Effector memory CD8-positive, alpha-beta T cell (primary cell): Measurements from ENCODE around the gene DTD1.
A peak's percentile ranks its signal among the peaks of the same experiment; 100 is the strongest.

Experiments
- ATAC-seq: fragments of 150-1000 bp; cut with Tn5 transposase; replicated peaks from 2 replicates; pipeline ENCODE4 v1.10.0; 2021; ENCODE audit warnings: mild to moderate bottlenecking, moderate library complexity
- DNase-seq, 3 experiments: peaks; one replicate each; pipeline ENCODE4 v3.0.0; 2021
- H3K27ac Mint-ChIP-seq, 2 donors: one replicate each; pipeline ENCODE4 v1.8.0; 2022; ENCODE audit warnings: mild to moderate bottlenecking in 2 of 2, mixed read lengths in 2 of 2, moderate library complexity in 2 of 2
- H3K27me3 Mint-ChIP-seq, 2 donors: one replicate each; pipeline ENCODE4 v1.8.0; 2022; ENCODE audit warnings: mixed read lengths in 2 of 2
- H3K36me3 Mint-ChIP-seq: one replicate; pipeline ENCODE4 v1.8.0; 2022; ENCODE audit warnings: mild to moderate bottlenecking, moderate library complexity, mixed read lengths; ENCODE audit not compliant: insufficient read depth
- H3K4me1 Mint-ChIP-seq, 2 donors: one replicate each; pipeline ENCODE4 v1.8.0; 2022; ENCODE audit warnings: low read depth in 2 of 2, mixed read lengths in 2 of 2
- H3K4me3 Mint-ChIP-seq, 2 donors: one replicate each; pipeline ENCODE4 v1.8.0; 2022; ENCODE audit warnings: mild to moderate bottlenecking in 2 of 2, mixed read lengths in 2 of 2, moderate library complexity in 2 of 2
- H3K9me3 Mint-ChIP-seq, 2 donors: one replicate each; pipeline ENCODE4 v1.8.0; 2022; ENCODE audit warnings: mixed read lengths in 2 of 2

The DTD1 gene

DNA sequence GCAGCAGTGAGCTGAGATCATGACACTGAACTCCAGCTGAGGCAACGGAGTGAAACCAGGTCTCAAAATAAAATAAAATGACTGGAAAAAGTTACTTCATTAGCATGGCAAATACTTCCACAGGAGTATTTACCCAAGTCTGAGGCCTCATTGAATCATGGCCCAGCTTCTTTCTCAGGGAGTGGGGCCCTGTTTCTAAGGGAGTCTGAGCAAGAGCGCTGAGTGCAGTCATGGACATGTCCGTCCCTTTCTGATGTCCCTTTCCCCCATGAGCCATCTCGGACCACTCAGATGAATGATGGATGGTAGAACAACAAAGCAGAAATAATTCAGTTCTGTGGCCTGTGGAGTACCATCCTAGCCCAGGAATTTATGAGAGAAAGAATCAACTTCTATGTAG is 7.8 kb upstream of the DTD1 start:
- H3K9me3 Mint-ChIP-seq, result no peaks in the 10 kb centered on the region

DNA sequence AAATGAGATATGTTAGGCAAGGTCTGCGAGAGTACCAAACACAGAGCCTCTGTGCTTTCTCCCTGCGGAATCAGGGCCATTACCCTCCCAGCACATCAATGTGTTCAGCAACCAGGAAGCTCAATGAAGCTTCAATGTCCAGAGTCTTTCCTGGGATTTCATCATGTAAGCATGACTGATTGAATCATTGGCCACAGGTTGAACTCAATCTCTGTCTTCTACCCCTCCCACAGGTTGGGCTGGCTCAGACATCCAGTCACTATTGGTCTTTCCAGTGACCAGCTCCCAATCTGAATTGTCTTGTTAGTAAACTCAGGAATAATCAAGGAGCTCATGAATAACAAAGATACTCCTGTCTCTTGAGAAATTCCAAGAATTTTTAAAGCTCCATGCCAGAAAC is 2.7 kb upstream of the DTD1 start:
- no peak overlapping the region for H3K27ac Mint-ChIP-seq
- peaks cover 4% of the 10 kb centered on the region for H3K36me3 Mint-ChIP-seq
- H3K9me3 Mint-ChIP-seq, result no peaks in the 10 kb centered on the region
- H3K4me1 Mint-ChIP-seq, result peaks cover 15 to 25% of the 10 kb centered on the region in 2 donors
- DNase-seq (no peak), ATAC-seq (no peak)
- H3K27me3 Mint-ChIP-seq, result peaks cover 10 to 28% of the 10 kb centered on the region in 2 donors
- H3K4me3 Mint-ChIP-seq, result no peak overlapping the region

More for the DNA sequence above, 7.8 kb upstream of the DTD1 start:
- no peak overlapping the region for H3K27ac Mint-ChIP-seq
- H3K4me1 Mint-ChIP-seq, result no peaks in the 10 kb centered on the region
- no peak overlapping the region for H3K4me3 Mint-ChIP-seq
- ATAC-seq (no peak), DNase-seq (no peak)
- H3K27me3 Mint-ChIP-seq, result peaks cover 10 to 28% of the 10 kb centered on the region in 2 donors
- no peaks in the 10 kb centered on the region for H3K36me3 Mint-ChIP-seq

DNA sequence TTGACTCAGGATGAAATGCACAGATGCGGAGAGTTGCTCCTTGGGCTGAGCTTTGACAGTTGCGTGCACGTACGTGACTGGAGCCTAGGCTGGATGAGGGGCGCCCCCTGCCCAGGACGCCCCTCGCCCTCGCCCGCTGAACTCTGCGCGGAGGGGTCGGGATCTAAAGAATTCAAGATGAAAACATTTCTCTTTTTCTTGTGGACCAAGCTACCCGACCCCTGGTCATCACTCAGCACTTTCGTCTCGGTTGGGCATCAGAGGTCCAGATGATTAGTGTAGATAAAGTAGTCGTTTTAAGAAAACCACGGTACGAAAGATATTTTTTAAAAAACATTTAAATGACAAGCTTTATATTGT is 700 bp downstream of the DTD1 start:
- peaks cover 6% of the 10 kb centered on the region for H3K36me3 Mint-ChIP-seq
- H3K4me1 Mint-ChIP-seq, result peaks cover 15 to 26% of the 10 kb centered on the region in 2 donors
- peak overlapping the region; percentile 89 to 90 for H3K4me3 Mint-ChIP-seq
- ATAC-seq, result no peak
- peaks cover 9 to 11% of the 10 kb centered on the region in 2 donors for H3K27me3 Mint-ChIP-seq
- no peaks in the 10 kb centered on the region for H3K9me3 Mint-ChIP-seq
- H3K27ac Mint-ChIP-seq, result peak overlapping the region; percentile 59 to 91
- DNase-seq, result no peak

DNA sequence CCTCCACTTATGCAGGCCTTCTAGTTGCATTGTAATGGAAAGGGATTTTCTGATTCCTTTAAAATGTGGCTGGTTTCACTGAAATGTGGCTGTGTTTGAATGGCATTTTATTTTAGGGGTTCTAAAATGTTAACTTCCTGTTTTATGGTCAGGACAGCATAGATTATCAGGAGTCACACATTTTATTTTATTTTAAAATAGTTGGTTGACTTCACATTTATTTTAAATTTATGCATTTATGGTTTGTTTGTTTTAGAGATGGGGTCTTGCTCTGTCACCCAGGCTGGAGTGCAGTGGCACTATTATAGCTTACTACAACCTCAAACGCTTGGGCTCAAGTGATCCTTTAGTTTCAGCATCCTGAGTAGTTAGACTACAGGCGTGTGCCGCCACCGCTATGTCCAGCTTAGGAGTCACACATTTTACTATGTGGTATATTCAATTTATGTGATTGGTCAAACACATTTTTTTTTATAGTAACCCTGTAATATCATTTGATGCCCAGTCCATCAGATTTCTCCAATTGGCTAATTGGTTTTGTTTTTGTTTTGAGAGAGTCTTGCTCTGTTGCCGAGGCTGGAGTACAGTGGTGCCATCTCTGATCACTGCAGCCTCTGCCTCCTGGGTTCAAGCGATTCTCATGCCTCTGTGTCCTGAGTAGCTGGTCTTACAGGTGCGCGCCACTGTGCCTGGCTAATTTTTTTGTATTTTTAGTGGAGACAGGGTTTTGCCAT is 2.3 kb downstream of the DTD1 start:
- Mint-ChIP-seq H3K27me3 (no peaks in the 10 kb centered on the region), H3K27ac (peak overlapping the region; percentile 59 to 91), H3K4me1 (peaks cover 15 to 31% of the 10 kb centered on the region in 2 donors), H3K36me3 (peaks cover 6% of the 10 kb centered on the region), H3K9me3 (no peaks in the 10 kb centered on the region), H3K4me3 (peak overlapping the region; percentile 89 to 90)
- ATAC-seq (no peak), DNase-seq (no peak)

DNA sequence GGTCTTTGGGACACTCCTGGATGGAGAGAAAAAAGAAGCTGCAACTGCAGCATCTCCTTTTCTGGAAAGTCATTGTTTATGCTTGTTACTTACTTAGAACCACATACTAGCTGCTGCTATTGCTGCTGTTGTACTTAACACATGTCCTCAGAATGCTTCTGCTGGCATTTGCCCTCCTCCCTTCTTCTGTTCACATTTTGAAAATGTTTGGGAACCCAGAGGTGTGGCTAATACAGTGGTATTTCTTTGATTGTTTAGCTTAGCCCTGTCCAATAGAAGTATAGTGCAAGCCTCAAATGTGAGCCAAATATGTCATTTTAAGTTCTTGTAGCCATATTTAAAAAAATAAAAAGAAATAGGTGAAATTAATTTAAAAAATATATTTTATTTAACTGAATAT is 8.4 kb downstream of the DTD1 start:
- Mint-ChIP-seq H3K4me1 (peaks cover 0 to 10% of the 10 kb centered on the region in 2 donors), H3K9me3 (no peaks in the 10 kb centered on the region), H3K27me3 (no peaks in the 10 kb centered on the region), H3K27ac (no peak overlapping the region), H3K4me3 (no peak overlapping the region), H3K36me3 (peaks cover 22% of the 10 kb centered on the region)
- DNase-seq (no peak), ATAC-seq (no peak)

DNA sequence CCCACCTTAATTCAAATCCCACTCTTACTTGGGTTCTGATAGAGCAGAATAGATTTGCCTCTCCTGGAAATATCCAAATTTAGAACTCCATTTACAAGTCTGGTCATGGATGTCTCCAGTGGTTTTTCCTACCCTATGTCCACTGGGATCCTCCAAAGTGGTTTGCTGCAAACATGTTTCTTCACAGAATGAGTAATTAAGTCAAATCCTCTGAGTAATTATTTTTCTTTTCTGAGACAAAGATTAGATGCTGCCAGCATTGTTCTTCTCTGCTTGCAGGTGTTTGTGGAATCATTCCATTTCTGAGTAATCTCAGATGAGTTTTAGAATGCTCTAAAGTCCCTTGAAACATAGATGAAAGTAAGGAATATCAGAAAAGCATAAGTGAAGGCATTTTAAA is 21.9 kb downstream of the DTD1 start:
- peaks cover 29% of the 10 kb centered on the region for H3K36me3 Mint-ChIP-seq
- ATAC-seq (no peak), DNase-seq (no peak)
- peaks cover 4 to 25% of the 10 kb centered on the region in 2 donors for H3K4me1 Mint-ChIP-seq
- H3K27me3 Mint-ChIP-seq, result no peaks in the 10 kb centered on the region
- H3K4me3 Mint-ChIP-seq, result no peak overlapping the region
- no peaks in the 10 kb centered on the region for H3K9me3 Mint-ChIP-seq
- no peak overlapping the region for H3K27ac Mint-ChIP-seq

DNA sequence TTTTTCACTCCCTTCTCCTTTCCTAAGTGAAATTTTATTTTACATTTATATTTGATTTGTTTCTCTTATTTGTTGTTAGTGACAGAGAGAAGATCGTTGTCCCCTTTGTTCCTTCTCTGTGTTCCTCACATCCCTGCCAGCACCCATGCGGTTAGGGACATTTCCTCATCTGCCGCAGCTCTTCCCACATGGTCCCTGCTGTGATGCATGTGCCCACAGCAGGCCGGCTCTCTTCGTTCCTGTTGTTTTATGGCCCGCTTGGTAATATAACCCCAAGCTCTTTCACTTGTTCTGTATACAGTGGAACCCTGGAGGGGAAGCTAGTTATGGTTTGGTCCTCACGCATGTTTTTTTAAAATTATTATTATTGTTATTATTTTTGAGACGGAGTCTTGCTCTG is 23.6 kb downstream of the DTD1 start:
- Mint-ChIP-seq H3K9me3 (no peaks in the 10 kb centered on the region), H3K27me3 (no peaks in the 10 kb centered on the region), H3K27ac (no peak overlapping the region), H3K4me1 (peaks cover 7 to 30% of the 10 kb centered on the region in 2 donors), H3K36me3 (peaks cover 29% of the 10 kb centered on the region), H3K4me3 (no peak overlapping the region)
- ATAC-seq, result no peak
- no peak for DNase-seq

DNA sequence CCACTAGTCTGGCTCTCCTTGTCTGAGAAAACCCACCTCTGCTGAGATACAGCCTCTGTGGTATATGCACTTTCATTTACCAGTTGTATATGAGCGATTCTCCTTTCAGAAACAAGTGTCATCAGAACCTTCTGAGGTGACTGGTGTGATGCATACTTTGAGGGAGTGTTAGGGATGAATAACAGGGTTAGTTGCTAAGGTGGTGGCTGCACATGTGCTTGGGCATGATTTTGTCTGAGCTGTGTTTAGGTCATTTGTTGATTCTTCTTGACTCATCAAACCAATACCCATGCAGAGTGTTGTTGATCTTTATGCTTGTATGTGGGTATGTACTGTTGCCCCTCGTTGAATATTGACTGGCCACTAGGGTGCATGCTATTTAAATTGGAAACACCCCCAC is 25.7 kb downstream of the DTD1 start:
- Mint-ChIP-seq H3K36me3 (peaks cover 26% of the 10 kb centered on the region), H3K27ac (peak overlapping the region in 1 of 2 donors; percentile 44), H3K27me3 (no peaks in the 10 kb centered on the region), H3K9me3 (no peaks in the 10 kb centered on the region), H3K4me1 (peaks cover 5 to 22% of the 10 kb centered on the region in 2 donors), H3K4me3 (no peak overlapping the region)
- ATAC-seq (no peak), DNase-seq (no peak)

DNA sequence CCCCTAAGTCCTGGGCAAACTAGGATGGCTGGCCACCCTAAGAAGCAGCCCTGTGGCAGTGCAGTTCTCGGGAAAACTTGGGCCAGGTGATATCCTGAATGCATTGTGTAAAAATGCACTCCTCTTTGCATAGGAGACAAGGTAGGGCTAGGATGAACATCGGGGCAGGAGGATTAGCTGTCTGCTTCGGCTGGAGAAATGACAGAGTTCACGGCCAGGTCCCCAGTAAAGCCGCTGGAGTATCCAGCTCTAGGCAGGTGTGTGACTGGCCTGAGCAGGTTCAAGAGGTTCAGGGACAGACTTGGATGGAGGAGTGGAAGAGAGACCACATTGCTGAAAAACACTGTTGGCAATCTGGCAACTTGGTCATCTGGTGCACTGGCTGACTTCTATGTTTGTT is 26.4 kb downstream of the DTD1 start:
- ATAC-seq (no peak), DNase-seq (no peak)
- Mint-ChIP-seq H3K4me3 (no peak overlapping the region), H3K9me3 (no peaks in the 10 kb centered on the region), H3K36me3 (peaks cover 31% of the 10 kb centered on the region), H3K27me3 (no peaks in the 10 kb centered on the region), H3K27ac (peak overlapping the region; percentile 44 to 58), H3K4me1 (peaks cover 5 to 21% of the 10 kb centered on the region in 2 donors)

DNA sequence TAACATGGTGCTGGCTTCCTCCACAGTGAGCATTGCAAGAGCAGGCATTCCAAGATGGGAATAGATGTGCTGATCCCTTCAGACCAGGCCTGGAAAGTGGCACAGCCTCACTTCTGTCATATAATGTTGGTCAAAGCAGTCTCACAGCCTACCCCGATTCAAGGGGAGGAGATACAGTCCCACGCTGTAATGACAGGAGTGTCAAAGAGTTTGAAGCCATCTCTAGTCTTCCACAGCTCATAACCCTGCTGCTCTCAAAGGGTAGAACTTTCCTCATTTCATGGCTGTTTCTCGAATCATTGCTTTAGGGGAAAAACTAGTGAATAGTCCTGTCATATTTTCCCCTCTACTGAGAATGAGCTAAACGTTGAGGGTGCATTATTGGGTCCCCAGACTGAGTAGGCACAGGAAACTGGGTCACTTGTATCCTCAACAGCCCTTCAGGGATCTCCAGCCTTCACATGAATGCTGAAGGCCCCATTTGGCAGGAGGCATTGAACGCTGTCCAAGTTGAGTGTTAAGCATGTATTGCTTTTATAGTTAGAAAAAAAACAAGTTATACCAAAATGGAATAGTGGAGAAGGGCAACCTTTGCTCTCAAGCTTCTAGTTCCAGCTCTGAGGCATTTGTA is 27.3 kb downstream of the DTD1 start:
- ATAC-seq (no peak), DNase-seq (no peak)
- peaks cover 5 to 17% of the 10 kb centered on the region in 2 donors for H3K4me1 Mint-ChIP-seq
- H3K9me3 Mint-ChIP-seq, result no peaks in the 10 kb centered on the region
- H3K4me3 Mint-ChIP-seq, result no peak overlapping the region
- peaks cover 31% of the 10 kb centered on the region for H3K36me3 Mint-ChIP-seq
- H3K27me3 Mint-ChIP-seq, result no peaks in the 10 kb centered on the region
- H3K27ac Mint-ChIP-seq, result peak overlapping the region; percentile 44 to 58

DNA sequence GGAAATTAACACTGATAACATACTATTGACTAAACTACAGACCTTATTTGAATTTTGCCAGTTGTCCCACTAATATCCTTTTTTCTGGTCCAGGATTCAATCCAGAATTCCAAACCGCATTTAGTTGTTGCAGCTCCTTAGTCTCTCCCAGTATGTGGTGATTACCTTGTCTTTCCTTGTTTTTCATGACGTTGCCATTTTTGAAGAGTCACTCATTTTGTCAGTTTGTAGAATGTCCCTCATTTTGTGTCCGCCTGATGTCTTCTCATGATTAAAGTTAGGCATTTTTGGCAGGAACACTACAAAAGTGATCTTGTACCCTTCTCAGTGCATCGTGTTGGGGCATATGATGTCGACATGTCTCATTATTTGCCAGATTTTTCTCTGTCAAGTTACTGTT is 33.1 kb downstream of the DTD1 start:
- Mint-ChIP-seq H3K27ac (no peak overlapping the region), H3K36me3 (peaks cover 14% of the 10 kb centered on the region), H3K4me1 (peaks cover 0 to 4% of the 10 kb centered on the region in 2 donors), H3K27me3 (no peaks in the 10 kb centered on the region), H3K9me3 (no peaks in the 10 kb centered on the region), H3K4me3 (no peak overlapping the region)
- no peak for ATAC-seq
- no peak for DNase-seq

DNA sequence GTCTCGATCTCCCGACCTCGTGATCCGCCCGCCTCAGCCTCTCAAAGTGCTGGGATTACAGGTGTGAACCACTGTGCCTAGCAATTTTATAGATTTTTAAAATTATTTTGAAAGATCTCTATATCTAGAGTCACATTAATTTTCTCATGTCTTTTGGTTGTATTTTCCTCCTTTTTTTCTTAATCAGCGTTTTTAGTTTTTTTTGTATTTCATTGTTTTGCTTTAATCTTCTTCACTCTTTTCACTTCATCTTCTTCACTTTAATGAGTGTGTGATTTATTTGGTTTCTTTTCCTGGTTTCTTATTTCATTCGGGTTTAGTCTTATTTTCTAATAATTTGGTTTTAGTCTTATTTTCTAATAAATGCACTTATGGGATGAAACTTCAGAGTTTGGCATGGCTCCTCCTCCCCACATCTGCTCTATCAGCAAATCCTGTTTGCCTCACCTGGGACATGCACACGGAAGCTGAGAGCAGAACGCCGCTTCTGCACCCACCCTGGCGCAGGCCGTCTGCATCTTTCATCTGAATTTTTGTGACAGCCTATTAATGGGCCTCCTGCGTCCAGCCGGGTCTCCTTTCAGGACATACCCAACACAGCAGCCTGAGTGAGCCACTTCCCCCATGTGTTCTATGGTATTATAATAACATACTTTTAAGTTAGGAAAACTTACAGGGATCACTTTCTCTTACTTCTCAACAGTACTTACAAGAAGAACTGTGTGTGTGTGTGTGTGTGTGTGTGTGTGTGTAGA is 35.5 kb downstream of the DTD1 start:
- DNase-seq (no peak), ATAC-seq (no peak)
- Mint-ChIP-seq H3K27ac (peak overlapping the region in 1 of 2 donors; percentile 61), H3K4me3 (no peak overlapping the region), H3K9me3 (no peaks in the 10 kb centered on the region), H3K36me3 (peaks cover 15% of the 10 kb centered on the region), H3K4me1 (peaks cover 0 to 6% of the 10 kb centered on the region in 2 donors), H3K27me3 (no peaks in the 10 kb centered on the region)

DNA sequence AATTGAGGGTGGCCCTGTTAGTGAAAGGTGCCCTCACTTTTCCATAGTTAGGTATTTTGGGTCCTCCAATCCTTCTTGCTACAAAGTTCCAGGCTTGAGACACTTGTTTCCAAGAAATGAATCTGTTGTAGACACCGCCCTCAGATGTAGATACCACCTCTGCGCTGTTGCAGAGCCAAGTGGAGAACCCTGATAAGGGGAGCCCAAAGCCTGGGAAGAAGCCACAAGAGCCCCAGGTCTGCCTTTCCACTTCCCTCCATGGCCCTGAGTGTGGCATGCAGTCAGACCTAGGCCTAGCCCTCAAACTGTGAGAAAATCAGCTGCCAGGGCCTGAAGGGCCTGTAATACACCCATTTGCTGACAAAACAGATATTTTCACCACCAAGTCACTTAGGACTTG is 37.1 kb downstream of the DTD1 start:
- no peak for ATAC-seq
- no peak overlapping the region for H3K4me3 Mint-ChIP-seq
- no peak for DNase-seq
- no peaks in the 10 kb centered on the region for H3K27me3 Mint-ChIP-seq
- H3K36me3 Mint-ChIP-seq, result peaks cover 22% of the 10 kb centered on the region
- H3K4me1 Mint-ChIP-seq, result peaks cover 0 to 6% of the 10 kb centered on the region in 2 donors
- no peaks in the 10 kb centered on the region for H3K9me3 Mint-ChIP-seq
- H3K27ac Mint-ChIP-seq, result no peak overlapping the region
